IPS DF 6.9 (cell line): ENCODE results near the gene SIGLEC7.

Source experiments
- DNase-seq: peaks from one replicate; pipeline ENCODE4 v3.0.0-alpha.2; 2013; ENCODE audit warnings: low read depth, low spot score
- H3K27ac ChIP-seq: one replicate; pipeline ENCODE4 v1.5.1; 2013; ENCODE audit warnings: low read length, control low read depth
- H3K27me3 ChIP-seq: 2 replicates; pipeline ENCODE4 v1.6.1; 2013; ENCODE audit warnings: mild to moderate bottlenecking, low read length; ENCODE audit not compliant: control insufficient read depth, insufficient read depth
- H3K36me3 ChIP-seq: 2 replicates; pipeline ENCODE4 v1.6.1; 2013; ENCODE audit warnings: low read length; ENCODE audit not compliant: control insufficient read depth, insufficient read depth
- H3K4me1 ChIP-seq: 2 replicates; pipeline ENCODE4 v1.6.1; 2013; ENCODE audit warnings: low read length; ENCODE audit not compliant: control insufficient read depth, insufficient read depth
- H3K4me3 ChIP-seq: 2 replicates; pipeline ENCODE4 v1.5.1; 2013; ENCODE audit warnings: mild to moderate bottlenecking, low read length
- H3K9me3 ChIP-seq: 2 replicates; pipeline ENCODE4 v1.6.1; 2013; ENCODE audit warnings: low read length, inconsistent platforms; ENCODE audit not compliant: control insufficient read depth, insufficient read depth
- WGBS: extraction: QIAGEN DNeasy Blood & Tissue Kit; methylation state at CpG from one replicate; pipeline ENCODE4 v1.1.7; 2013; ENCODE audit warnings: mixed read lengths, missing lambda C conversion rate; ENCODE audit not compliant: insufficient read length, insufficient coverage; 5-methylcytosine and 5-hydroxymethylcytosine counted together

Gene SIGLEC7

DNA sequence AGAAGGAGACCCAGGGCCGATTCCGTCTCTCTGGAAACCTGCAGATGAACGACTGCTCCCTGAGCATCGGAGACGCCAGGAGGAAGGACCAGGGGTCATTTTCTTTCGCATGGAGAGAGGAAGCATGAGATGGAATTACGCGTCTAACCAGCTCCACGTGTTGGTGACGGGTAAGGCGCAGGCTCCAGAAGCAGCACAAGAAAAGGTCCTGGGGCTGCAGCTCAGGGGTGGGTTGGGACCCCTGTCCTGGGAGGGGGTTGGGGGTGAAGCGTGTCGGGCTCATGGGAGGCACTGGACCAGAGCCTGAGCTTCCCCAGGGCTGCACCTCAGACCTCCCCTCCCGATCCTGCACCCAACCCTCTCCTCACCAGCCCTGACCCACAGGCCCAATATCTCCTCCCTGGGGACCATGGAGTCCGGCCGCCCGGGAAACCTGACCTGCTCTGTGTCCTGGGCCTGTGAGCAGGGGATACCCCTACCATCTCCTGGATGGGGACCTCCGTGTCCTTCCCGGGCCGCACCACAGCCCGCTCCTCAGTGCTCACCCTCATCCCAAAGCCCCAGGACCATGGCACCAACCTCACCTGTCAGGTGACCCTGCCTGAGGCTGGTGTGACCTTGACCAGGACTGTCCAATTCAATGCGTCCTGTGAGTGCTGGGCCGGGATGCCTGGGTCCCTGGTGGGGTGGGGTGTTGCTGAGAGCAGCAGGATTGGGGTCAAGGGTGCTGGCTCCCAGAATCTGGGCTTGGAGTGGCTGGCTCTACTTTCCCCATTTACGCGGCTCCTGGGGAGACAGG lies 43.2 kb downstream of the SIGLEC7 start:
- no peaks in the 10 kb centered on the region for H3K27me3 ChIP-seq
- H3K9me3 ChIP-seq = no peaks in the 10 kb centered on the region
- H3K36me3 ChIP-seq = no peaks in the 10 kb centered on the region; the same call in 1 of the 2 replicates
- H3K4me1 ChIP-seq = no peaks in the 10 kb centered on the region; the same call in 1 of the 2 replicates
- H3K27ac ChIP-seq = no peak overlapping the region
- H3K4me3 ChIP-seq = no peak overlapping the region
- no CpG with 5 or more reads among the region's 25 CpGs for WGBS
- no peak for DNase-seq

DNA sequence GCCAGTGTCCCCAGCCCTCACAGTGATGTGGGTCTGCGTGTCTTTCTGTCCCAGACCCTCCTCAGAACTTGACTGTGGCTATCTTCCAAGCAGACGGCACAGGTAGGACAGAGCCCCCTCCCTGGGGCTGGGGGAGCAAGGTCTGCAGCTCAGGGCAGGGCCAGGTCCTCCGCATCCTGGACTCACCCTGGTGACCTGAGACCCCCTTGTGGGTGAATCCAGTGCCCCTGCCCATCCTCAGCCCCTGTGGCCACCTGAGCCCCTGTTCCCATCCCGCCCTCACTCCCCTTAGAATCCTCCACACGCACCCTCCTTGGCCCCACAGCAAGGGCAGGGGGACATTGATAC lies 43.7 kb downstream of the SIGLEC7 start:
- H3K4me1 ChIP-seq = no peaks in the 10 kb centered on the region; the same call in 1 of the 2 replicates
- H3K4me3 ChIP-seq = no peak overlapping the region
- no peak for DNase-seq
- no peak overlapping the region for H3K27ac ChIP-seq
- H3K9me3 ChIP-seq = no peaks in the 10 kb centered on the region
- no peaks in the 10 kb centered on the region for H3K27me3 ChIP-seq
- WGBS = no CpG with 5 or more reads among the region's 5 CpGs
- H3K36me3 ChIP-seq = no peaks in the 10 kb centered on the region; the same call in 1 of the 2 replicates

DNA sequence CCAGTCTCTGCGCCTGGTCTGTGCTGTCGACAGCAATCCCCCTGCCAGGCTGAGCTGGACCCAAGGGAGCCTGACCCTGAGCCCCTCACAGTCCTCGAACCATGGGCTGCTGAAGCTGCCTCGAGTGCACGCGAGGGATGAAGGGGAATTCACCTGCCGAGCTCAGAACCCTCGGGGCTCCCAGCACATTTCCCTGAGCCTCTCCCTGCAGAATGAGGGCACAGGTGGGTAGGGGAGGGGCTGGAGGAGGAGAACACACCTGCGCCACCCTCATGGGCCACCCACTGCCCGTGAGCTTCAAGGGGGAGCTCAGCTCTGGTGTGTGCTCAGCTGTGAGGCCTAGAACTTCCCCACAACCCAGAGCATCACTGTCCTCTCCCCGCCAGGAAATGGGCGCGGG lies 44.2 kb downstream of the SIGLEC7 start:
- Histone ChIP-seq H3K9me3 (no peaks in the 10 kb centered on the region), H3K4me1 (no peaks in the 10 kb centered on the region; the same call in 1 of the 2 replicates), H3K36me3 (no peaks in the 10 kb centered on the region; the same call in 1 of the 2 replicates), H3K27me3 (no peaks in the 10 kb centered on the region), H3K4me3 (no peak overlapping the region), H3K27ac (no peak overlapping the region)
- no peak for DNase-seq
- WGBS = no CpG with 5 or more reads among the region's 13 CpGs

DNA sequence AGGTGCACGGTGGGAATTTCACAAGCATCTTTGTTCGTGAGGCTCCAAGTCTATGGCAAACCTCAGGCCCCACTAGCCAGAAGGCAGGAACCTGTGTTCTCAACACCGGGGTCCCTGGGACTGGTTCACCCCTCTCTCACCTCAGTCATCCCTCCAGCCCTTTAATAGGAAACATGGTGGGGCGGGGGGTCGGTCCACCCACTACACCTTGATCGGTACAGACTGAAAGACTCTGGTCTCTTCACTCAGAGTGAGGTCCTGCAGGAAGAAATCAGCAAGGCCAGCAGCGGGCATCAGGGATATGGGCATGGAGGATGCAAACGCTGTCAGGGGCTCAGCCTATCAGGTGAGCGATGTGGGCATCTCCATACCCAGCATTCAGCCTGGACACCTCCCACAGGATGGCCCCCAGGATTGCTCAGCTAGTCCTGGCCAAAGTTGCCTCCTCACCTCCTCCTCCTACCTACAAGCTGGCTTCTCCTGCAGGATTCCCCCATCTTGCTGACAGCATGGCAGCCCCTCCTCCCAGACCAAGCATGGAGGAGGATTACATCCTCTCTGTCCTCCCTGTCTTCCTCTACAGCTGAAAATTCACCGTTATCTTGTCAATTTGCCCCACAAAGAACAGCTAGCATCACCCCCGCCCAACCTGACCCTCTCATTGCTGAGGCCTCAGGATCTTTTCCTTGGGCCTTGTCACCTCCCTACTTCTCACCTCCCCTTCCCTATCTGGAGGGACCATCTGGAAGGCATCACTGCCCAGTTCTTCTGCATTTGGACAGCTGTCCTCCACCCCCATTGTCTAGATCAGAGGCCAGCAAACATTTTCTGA lies 45.5 kb downstream of the SIGLEC7 start:
- no peaks in the 10 kb centered on the region for H3K4me1 ChIP-seq
- no peak overlapping the region for H3K27ac ChIP-seq
- WGBS = no CpG with 5 or more reads among the region's 11 CpGs
- no peaks in the 10 kb centered on the region for H3K36me3 ChIP-seq
- no peak overlapping the region for H3K4me3 ChIP-seq
- H3K27me3 ChIP-seq = no peaks in the 10 kb centered on the region
- no peaks in the 10 kb centered on the region for H3K9me3 ChIP-seq
- DNase-seq = no peak

DNA sequence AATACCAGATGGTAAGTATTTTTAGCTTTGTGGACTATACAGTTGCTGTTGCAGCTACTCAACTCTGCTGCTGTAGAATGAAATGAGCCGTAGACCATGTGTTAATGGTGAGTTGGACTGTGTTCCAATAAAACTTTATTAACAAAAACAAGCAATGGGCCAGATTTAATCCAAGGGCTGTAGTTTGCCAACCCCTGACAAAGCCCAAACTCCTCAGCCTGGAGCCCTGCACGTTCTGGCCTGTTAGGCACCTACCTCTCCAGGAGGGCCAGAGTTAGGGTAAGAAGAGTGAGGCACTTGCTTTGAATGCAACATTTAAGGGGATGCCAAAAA lies 46.1 kb downstream of the SIGLEC7 start:
- no peaks in the 10 kb centered on the region for H3K9me3 ChIP-seq
- DNase-seq = no peak
- no peak overlapping the region for H3K4me3 ChIP-seq
- no peaks in the 10 kb centered on the region for H3K36me3 ChIP-seq
- no peaks in the 10 kb centered on the region for H3K27me3 ChIP-seq
- no CpG with 5 or more reads among the region's 2 CpGs for WGBS
- H3K4me1 ChIP-seq = no peaks in the 10 kb centered on the region
- no peak overlapping the region for H3K27ac ChIP-seq

DNA sequence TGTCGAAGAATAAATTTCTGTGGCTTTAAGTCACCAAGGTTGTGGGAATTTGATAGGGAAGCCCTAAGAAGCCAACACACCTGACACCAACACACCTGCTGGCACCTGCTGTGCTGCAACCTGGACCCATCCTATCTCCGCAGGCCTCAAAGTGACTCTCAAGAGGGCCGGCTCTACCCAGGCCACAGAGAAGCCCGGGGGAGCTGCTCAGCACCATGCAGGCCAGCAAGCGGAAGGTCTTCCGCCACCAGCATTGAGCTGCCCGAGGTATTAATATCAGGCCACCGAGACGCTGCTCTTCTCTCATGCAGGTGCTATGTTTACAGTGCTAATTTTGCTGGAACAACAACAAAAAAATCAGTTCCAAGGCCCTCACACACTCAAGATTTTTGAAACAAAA lies 50.6 kb downstream of the SIGLEC7 start:
- H3K36me3 ChIP-seq = no peaks in the 10 kb centered on the region
- WGBS = no CpG with 5 or more reads among the region's 9 CpGs
- H3K27ac ChIP-seq = no peak overlapping the region
- no peaks in the 10 kb centered on the region for H3K9me3 ChIP-seq
- no peaks in the 10 kb centered on the region for H3K4me1 ChIP-seq
- no peaks in the 10 kb centered on the region; the same call in 1 of the 2 replicates for H3K27me3 ChIP-seq
- no peak for DNase-seq
- no peak overlapping the region for H3K4me3 ChIP-seq

DNA sequence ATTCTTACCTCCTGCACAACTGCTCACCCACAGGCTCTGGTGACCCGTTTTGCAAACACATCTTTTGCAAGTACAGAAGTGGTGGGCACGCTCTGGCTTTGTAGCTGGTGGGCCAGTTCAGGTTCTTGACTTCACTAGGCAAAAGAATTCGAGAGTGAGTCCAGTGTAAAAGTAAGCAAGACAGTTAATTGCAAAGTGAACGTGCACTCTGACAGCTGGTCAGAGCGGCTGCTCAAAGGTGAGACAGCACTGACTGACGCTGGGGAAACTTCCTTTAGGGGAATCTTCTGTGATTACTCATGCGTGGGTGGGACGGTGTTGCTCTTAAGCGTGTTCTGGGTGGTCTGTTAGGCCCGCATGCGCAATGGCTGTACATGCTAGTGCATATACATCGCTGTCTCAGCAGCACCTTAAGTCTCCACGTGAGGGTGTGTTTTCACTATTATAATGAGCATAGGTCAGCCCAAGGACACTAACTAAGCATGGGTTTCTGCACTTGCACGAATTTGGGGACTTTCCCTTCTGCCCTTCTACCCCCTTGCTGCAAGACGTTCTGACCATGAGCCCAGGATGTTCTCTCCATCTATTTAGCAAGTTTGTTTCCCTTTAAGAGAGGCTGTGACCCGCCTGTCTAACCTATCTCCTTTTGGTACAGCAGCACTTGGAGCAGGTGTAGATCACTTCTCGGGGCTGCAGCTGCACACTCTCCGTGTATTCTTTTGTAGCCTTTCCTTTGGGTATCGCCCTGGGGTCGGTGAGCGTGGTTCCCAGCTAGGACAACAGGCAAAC lies 52.6 kb downstream of the SIGLEC7 start:
- Histone ChIP-seq H3K27me3 (no peaks in the 10 kb centered on the region; the same call in 1 of the 2 replicates), H3K4me3 (no peak overlapping the region)
- no CpG with 5 or more reads among the region's 21 CpGs for WGBS

DNA sequence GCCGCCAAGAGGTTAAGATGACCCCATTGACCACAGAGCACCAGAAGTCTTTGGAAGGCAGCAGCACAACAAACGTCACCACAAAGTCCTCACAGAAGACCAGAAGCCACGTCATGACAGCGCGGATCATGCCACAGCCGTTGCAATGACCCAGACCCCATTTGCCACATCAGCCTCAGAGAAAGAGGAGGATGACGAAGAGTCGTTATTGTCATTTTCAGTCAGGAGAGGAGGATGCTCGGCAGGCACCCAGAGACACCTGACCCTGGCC lies 53.1 kb downstream of the SIGLEC7 start:
- H3K4me1 ChIP-seq = no peaks in the 10 kb centered on the region
- H3K27ac ChIP-seq = no peak overlapping the region
- no peaks in the 10 kb centered on the region; the same call in 1 of the 2 replicates for H3K27me3 ChIP-seq
- DNase-seq = no peak
- no CpG with 5 or more reads among the region's 9 CpGs for WGBS
- no peak overlapping the region for H3K4me3 ChIP-seq
- no peaks in the 10 kb centered on the region for H3K9me3 ChIP-seq
- H3K36me3 ChIP-seq = no peaks in the 10 kb centered on the region

More for the DNA sequence above, 52.6 kb downstream of the SIGLEC7 start:
- no peaks in the 10 kb centered on the region for H3K4me1 ChIP-seq
- no peaks in the 10 kb centered on the region for H3K36me3 ChIP-seq
- no peaks in the 10 kb centered on the region for H3K9me3 ChIP-seq
- DNase-seq = no peak
- H3K27ac ChIP-seq = no peak overlapping the region

DNA sequence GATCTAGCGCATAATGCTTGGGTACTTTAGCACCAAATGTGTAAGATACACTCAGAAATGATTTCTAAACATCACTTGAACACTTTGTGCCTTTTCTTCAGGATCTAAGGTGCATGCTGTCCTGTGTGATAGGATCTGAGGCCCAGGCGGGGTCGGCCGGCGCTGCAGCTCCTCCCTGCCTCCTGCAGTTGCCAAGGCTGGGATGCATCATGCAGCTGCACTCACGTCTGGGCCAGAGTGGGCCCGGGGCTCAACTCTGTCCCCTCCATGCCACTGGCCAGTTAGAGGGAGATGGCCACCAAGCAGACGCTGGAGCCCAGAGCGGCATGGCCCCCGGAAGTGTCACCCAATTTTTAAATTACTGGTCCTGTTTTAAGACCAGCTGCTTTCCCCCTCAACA lies 53.5 kb downstream of the SIGLEC7 start:
- Histone ChIP-seq H3K36me3 (no peaks in the 10 kb centered on the region), H3K4me1 (no peaks in the 10 kb centered on the region), H3K27ac (no peak overlapping the region), H3K9me3 (no peaks in the 10 kb centered on the region), H3K27me3 (no peaks in the 10 kb centered on the region; the same call in 1 of the 2 replicates), H3K4me3 (no peak overlapping the region)
- DNase-seq = no peak
- WGBS = no CpG with 5 or more reads among the region's 10 CpGs

DNA sequence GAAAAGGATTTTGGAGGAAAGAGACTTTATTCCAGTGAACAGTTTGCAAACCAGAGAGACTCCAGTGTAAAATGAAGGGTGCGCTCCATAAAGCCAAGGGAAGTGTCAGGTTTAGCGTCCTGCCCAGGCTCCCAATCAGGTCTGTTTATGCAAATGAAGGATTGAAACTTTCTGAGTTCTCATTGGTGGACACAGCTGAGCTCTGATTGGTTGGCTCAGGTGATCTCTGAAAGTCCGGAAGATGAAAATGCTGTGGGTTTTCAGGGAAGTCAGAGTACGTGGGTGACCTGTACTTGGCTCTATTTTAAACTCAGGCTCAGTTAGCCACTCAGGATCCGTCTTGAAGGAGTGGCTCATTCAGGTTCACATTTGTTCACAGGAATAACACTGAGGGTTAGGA lies 54.1 kb downstream of the SIGLEC7 start:
- Histone ChIP-seq H3K4me3 (no peak overlapping the region), H3K27me3 (no peaks in the 10 kb centered on the region; the same call in 1 of the 2 replicates), H3K27ac (no peak overlapping the region), H3K4me1 (no peaks in the 10 kb centered on the region), H3K9me3 (no peaks in the 10 kb centered on the region), H3K36me3 (no peaks in the 10 kb centered on the region)
- no CpG with 5 or more reads among the region's 5 CpGs for WGBS
- DNase-seq = no peak
